ENCODE measurements around the gene ERBB4.

ERBB4 gene

GRCh38 chr2:211709389-211709788, 829.2 kb downstream of the ERBB4 start:
- Histone ChIP-seq H3K27ac (ENCODE audit: low read depth, low read length) (no peak overlapping the region), H3K9me2 (replicated peaks; ENCODE audit: control insufficient read depth, low read length) (no peaks in the 10 kb centered on the region), H3F3A (ENCODE audit: control insufficient read depth, insufficient read depth) (no peaks in the 10 kb centered on the region), H4K20me1 (ENCODE audit: control insufficient read depth, insufficient read depth, low read depth, low read length) (no peaks in the 10 kb centered on the region), H3K27me3 (ENCODE audit: control insufficient read depth, low read length) (no peaks in the 10 kb centered on the region), H3K79me2 (ENCODE audit: control insufficient read depth, low read length) (no peaks in the 10 kb centered on the region), H3K4me1 (ENCODE audit: control insufficient read depth, low read length) (no peaks in the 10 kb centered on the region), H3K9me3 (ENCODE audit: control insufficient read depth, insufficient read depth, low read length) (no peaks in the 10 kb centered on the region), H3K4me3 (ENCODE audit: low read length) (no peak overlapping the region), H3K36me3 (ENCODE audit: control insufficient read depth, low read length) (no peaks in the 10 kb centered on the region), H3K4me2 (ENCODE audit: low read length) (no peak overlapping the region)
- no peak for TF ChIP-seq EZH2phosphoT487 (IDR thresholded peaks at IDR 0.05; ENCODE audit: borderline replicate concordance, low read length)
- TF ChIP-seq, protein P1, sequence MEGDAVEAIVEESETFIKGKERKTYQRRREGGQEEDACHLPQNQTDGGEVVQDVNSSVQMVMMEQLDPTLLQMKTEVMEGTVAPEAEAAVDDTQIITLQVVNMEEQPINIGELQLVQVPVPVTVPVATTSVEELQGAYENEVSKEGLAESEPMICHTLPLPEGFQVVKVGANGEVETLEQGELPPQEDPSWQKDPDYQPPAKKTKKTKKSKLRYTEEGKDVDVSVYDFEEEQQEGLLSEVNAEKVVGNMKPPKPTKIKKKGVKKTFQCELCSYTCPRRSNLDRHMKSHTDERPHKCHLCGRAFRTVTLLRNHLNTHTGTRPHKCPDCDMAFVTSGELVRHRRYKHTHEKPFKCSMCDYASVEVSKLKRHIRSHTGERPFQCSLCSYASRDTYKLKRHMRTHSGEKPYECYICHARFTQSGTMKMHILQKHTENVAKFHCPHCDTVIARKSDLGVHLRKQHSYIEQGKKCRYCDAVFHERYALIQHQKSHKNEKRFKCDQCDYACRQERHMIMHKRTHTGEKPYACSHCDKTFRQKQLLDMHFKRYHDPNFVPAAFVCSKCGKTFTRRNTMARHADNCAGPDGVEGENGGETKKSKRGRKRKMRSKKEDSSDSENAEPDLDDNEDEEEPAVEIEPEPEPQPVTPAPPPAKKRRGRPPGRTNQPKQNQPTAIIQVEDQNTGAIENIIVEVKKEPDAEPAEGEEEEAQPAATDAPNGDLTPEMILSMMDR (IDR thresholded peaks at IDR 0.05; ENCODE audit: low read depth, low read length, poor library complexity, severe bottlenecking): no peak

DNA sequence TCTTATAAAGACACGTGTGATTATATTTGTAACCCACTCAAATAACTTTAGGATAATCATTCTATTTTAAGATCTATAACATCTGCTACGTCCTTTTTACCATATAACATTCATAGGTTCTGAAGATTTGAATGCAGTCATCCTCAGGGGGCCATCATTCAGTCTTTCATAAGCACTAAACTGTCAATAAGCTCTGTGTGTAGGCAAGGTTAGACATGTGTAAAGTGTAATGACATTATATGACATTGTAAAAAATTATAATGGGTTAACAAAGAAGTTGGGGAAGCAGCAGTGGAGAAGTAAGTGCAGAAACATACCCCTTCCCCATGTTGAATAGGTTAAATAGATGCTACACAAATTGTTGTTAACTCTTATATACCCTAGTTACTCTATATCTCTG, 845.9 kb downstream of the ERBB4 start:
- Histone ChIP-seq H4K20me1 (ENCODE audit: control insufficient read depth, insufficient read depth, low read depth, low read length) (no peaks in the 10 kb centered on the region), H3F3A (ENCODE audit: control insufficient read depth, insufficient read depth) (no peaks in the 10 kb centered on the region), H3K27me3 (ENCODE audit: control insufficient read depth, low read length) (no peaks in the 10 kb centered on the region), H3K4me1 (ENCODE audit: control insufficient read depth, low read length) (no peaks in the 10 kb centered on the region), H3K9me3 (ENCODE audit: control insufficient read depth, insufficient read depth, low read length) (no peaks in the 10 kb centered on the region), H3K9me2 (replicated peaks; ENCODE audit: control insufficient read depth, low read length) (no peaks in the 10 kb centered on the region), H3K79me2 (ENCODE audit: control insufficient read depth, low read length) (no peaks in the 10 kb centered on the region), H3K36me3 (ENCODE audit: control insufficient read depth, low read length) (no peaks in the 10 kb centered on the region), H3K4me3 (ENCODE audit: low read length) (no peak overlapping the region), H3K4me2 (ENCODE audit: low read length) (no peak overlapping the region), H3K27ac (ENCODE audit: low read depth, low read length) (no peak overlapping the region)
- TF ChIP-seq, protein P1 (IDR thresholded peaks at IDR 0.05; ENCODE audit: low read depth, low read length, poor library complexity, severe bottlenecking): no peak
- TF ChIP-seq EZH2phosphoT487 (IDR thresholded peaks at IDR 0.05; ENCODE audit: borderline replicate concordance, low read length): no peak

DNA sequence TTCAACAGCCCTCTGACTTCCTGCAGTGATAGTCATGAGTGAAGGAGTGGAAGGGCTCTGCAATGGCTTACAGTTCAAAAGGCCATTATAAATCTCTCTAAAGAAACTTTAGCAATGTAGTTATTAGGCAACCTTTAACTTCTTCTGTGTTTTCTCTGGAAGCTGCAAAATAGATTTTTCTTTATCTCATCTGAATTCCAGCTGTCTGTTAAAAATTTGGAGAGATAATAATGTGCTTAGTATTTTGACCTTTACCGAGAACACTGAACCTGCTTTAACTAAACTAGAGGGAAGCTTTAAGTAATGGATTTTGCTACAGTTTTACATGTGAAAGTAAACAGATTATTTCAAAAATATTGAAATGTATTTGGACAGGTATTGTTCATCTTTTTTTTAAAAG, 847.9 kb downstream of the ERBB4 start:
- Histone ChIP-seq H3K27ac (ENCODE audit: low read depth, low read length) (no peak overlapping the region), H4K20me1 (ENCODE audit: control insufficient read depth, insufficient read depth, low read depth, low read length) (no peaks in the 10 kb centered on the region), H3K79me2 (ENCODE audit: control insufficient read depth, low read length) (no peaks in the 10 kb centered on the region), H3K27me3 (ENCODE audit: control insufficient read depth, low read length) (no peaks in the 10 kb centered on the region), H3K4me2 (ENCODE audit: low read length) (no peak overlapping the region), H3K36me3 (ENCODE audit: control insufficient read depth, low read length) (no peaks in the 10 kb centered on the region), H3K9me2 (replicated peaks; ENCODE audit: control insufficient read depth, low read length) (no peaks in the 10 kb centered on the region), H3K9me3 (ENCODE audit: control insufficient read depth, insufficient read depth, low read length) (no peaks in the 10 kb centered on the region), H3K4me1 (ENCODE audit: control insufficient read depth, low read length) (no peaks in the 10 kb centered on the region), H3K4me3 (ENCODE audit: low read length) (no peak overlapping the region), H3F3A (ENCODE audit: control insufficient read depth, insufficient read depth) (no peaks in the 10 kb centered on the region)
- TF ChIP-seq, protein P1 (IDR thresholded peaks at IDR 0.05; ENCODE audit: low read depth, low read length, poor library complexity, severe bottlenecking): no peak
- TF ChIP-seq EZH2phosphoT487 (IDR thresholded peaks at IDR 0.05; ENCODE audit: borderline replicate concordance, low read length): no peak

DNA sequence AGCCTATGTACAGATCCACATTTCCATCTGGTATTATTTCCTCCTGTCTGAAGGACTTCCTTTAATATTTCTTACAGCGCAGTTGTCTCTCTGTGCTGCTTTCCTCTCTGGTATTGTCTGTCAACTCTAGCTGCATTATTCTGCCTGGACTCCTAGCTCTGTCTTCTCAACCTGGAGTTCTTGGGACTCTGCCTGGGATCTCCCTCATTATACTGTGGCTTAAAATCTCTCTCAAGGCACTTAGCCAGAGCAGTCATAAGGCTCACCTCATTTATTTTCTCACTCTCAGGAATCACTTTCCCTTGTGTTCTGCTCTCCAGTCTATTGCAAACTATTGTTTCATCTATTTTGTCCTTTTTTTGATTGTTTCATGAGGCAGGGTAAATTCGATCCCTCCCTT, 850.4 kb downstream of the ERBB4 start:
- Histone ChIP-seq H3K27ac (ENCODE audit: low read depth, low read length) (no peak overlapping the region), H3K4me2 (ENCODE audit: low read length) (no peak overlapping the region), H3K36me3 (ENCODE audit: control insufficient read depth, low read length) (no peaks in the 10 kb centered on the region), H3K27me3 (ENCODE audit: control insufficient read depth, low read length) (no peaks in the 10 kb centered on the region), H4K20me1 (ENCODE audit: control insufficient read depth, insufficient read depth, low read depth, low read length) (no peaks in the 10 kb centered on the region), H3K79me2 (ENCODE audit: control insufficient read depth, low read length) (no peaks in the 10 kb centered on the region), H3K4me3 (ENCODE audit: low read length) (no peak overlapping the region), H3F3A (ENCODE audit: control insufficient read depth, insufficient read depth) (no peaks in the 10 kb centered on the region), H3K9me3 (ENCODE audit: control insufficient read depth, insufficient read depth, low read length) (no peaks in the 10 kb centered on the region), H3K4me1 (ENCODE audit: control insufficient read depth, low read length) (no peaks in the 10 kb centered on the region), H3K9me2 (replicated peaks; ENCODE audit: control insufficient read depth, low read length) (no peaks in the 10 kb centered on the region)
- TF ChIP-seq EZH2phosphoT487 (IDR thresholded peaks at IDR 0.05; ENCODE audit: borderline replicate concordance, low read length): no peak
- TF ChIP-seq, protein P1 (IDR thresholded peaks at IDR 0.05; ENCODE audit: low read depth, low read length, poor library complexity, severe bottlenecking): no peak

Measured in DOHH2 (cell line).